Endothelial cell of umbilical vein (primary cell): ENCODE results near the gene JADE3. TPM values are rescaled to one million over a fixed set of nuclear protein-coding genes. Genes with fewer than 3 reads are reported as not detected.

ENCODE experiments used
- BruUV-seq: library from RNA; stranded (reverse); fragments of 400-500 nt; replicated peaks from 2 replicates; lab custom pipeline; 2021; lab: Mats Ljungman, UMichigan
- CTCF ChIA-PET: fragments of 300-600, 350-600 bp; sonication (Branson Sonifier 250); formaldehyde crosslinking; loops from one replicate; lab custom pipeline; 2021; ENCODE audit warnings: antibody characterized with exemption, inconsistent platforms; lab: Charles Lee
- POLR2A ChIA-PET: fragments of 300-600, 350-600 bp; sonication (Branson Sonifier 250); formaldehyde crosslinking; loops from one replicate; lab custom pipeline; 2021; ENCODE audit warnings: antibody characterized with exemption, inconsistent platforms; lab: Charles Lee
- DNase-seq: peaks from one replicate; pipeline ENCODE4 v3.0.0-alpha.2; 2011; ENCODE audit warnings: low read depth, low spot score
- FAIRE-seq: peaks from 2 replicates; lab custom pipeline; 2011; peaks lifted over from hg19 to GRCh38; lab: Jason Lieb, UNC
- H2AFZ ChIP-seq: 2 replicates; pipeline ENCODE4 v1.6.0; 2012; ENCODE audit warnings: low read depth, low read length, control low read depth, inconsistent platforms
- H3K27ac ChIP-seq: 2 replicates; pipeline ENCODE4 v1.5.1; 2011; ENCODE audit warnings: low read depth, mild to moderate bottlenecking, control low read depth, low read length, moderate library complexity; ENCODE audit not compliant: insufficient read depth
- H3K27me3 ChIP-seq, 2 experiments: 2 replicates each; pipeline versions ENCODE4 v1.6.0 to v1.6.1; 2011; ENCODE audit warnings: low read length in 2 of 2, mixed read lengths in 1 of 2; ENCODE audit not compliant: control insufficient read depth in 2 of 2, insufficient read depth in 2 of 2
- H3K36me3 ChIP-seq, 2 experiments: 2 replicates in 1 of 2; 3 replicates in 1 of 2; pipeline ENCODE4 v1.5.1; 2011; ENCODE audit warnings: low read length in 2 of 2, mild to moderate bottlenecking in 1 of 2, moderate library complexity in 1 of 2; ENCODE audit not compliant: control insufficient read depth in 2 of 2, insufficient read depth in 2 of 2; ENCODE audit errors: extremely low read depth in 1 of 2
- H3K4me1 ChIP-seq: 3 replicates; pipeline ENCODE4 v1.5.1; 2011; ENCODE audit warnings: mild to moderate bottlenecking, low read length; ENCODE audit not compliant: control insufficient read depth, insufficient read depth; ENCODE audit errors: extremely low read depth
- H3K4me2 ChIP-seq: 2 replicates; pipeline ENCODE4 v1.6.1; 2011; ENCODE audit warnings: low read length, control low read depth, mixed read lengths; ENCODE audit not compliant: insufficient read depth
- H3K4me3 ChIP-seq, 3 experiments: fragments of 200-600 bp in 1 of 3; sonication (generic), shearing (Covaris generic) in 1 of 3; replicated peaks in 1 of 3; 2 replicates each; pipeline ENCODE4 v1.5.1; 2011 to 2016; ENCODE audit warnings: control low read depth in 3 of 3, low read length in 3 of 3, mild to moderate bottlenecking in 2 of 3, inconsistent platforms in 1 of 3, low read depth in 1 of 3, moderate library complexity in 1 of 3; ENCODE audit not compliant: insufficient read depth in 1 of 3
- H3K79me2 ChIP-seq: 2 replicates; pipeline ENCODE4 v1.6.0; 2012; ENCODE audit warnings: low read length, inconsistent platforms; ENCODE audit not compliant: control insufficient read depth, insufficient read depth
- H3K9ac ChIP-seq: replicated peaks from 2 replicates; pipeline ENCODE3; 2011; ENCODE audit warnings: low read length, control low read depth; ENCODE audit not compliant: insufficient read depth; ENCODE audit errors: extremely low read depth
- H3K9me1 ChIP-seq: replicated peaks from 3 replicates; pipeline ENCODE4 v1.6.0; 2011; ENCODE audit warnings: mild to moderate bottlenecking, low read length; ENCODE audit not compliant: control insufficient read depth, insufficient read depth; ENCODE audit errors: extremely low read depth
- H3K9me3 ChIP-seq: replicated peaks from 2 replicates; pipeline ENCODE4 v1.5.1; 2012; ENCODE audit warnings: low read length, inconsistent platforms; ENCODE audit not compliant: control insufficient read depth, insufficient read depth
- H4K20me1 ChIP-seq: replicated peaks from 2 replicates; pipeline ENCODE3; 2011; ENCODE audit warnings: mild to moderate bottlenecking, low read length; ENCODE audit not compliant: control insufficient read depth, insufficient read depth; ENCODE audit errors: extremely low read depth
- EZH2 ChIP-seq: IDR thresholded peaks from 2 replicates; pipeline ENCODE4 v1.6.1; 2012; ENCODE audit warnings: borderline replicate concordance, low read depth, mild to moderate bottlenecking, moderate library complexity, low read length, inconsistent platforms; ENCODE audit not compliant: severe bottlenecking
- FOS ChIP-seq: IDR thresholded peaks from 2 replicates; pipeline ENCODE4 v1.6.1; 2011; ENCODE audit warnings: mild to moderate bottlenecking, low read length, moderate library complexity, borderline replicate concordance; ENCODE audit not compliant: insufficient read depth
- GATA2 ChIP-seq: IDR thresholded peaks from 2 replicates; pipeline ENCODE4 v1.7.0; 2011; ENCODE audit warnings: low read depth, mild to moderate bottlenecking, moderate library complexity, mixed read lengths, low read length; ENCODE audit not compliant: insufficient read length, insufficient read depth
- JUN ChIP-seq: IDR thresholded peaks from 2 replicates; pipeline ENCODE4 v1.6.1; 2011; ENCODE audit warnings: borderline replicate concordance, low read depth; ENCODE audit not compliant: insufficient read length, insufficient read depth
- MYC ChIP-seq: IDR thresholded peaks from one replicate; pipeline ENCODE4 v1.6.1; 2011; ENCODE audit warnings: mild to moderate bottlenecking, low read depth, low read length
- POLR2A ChIP-seq: IDR thresholded peaks from 2 replicates; pipeline ENCODE4 v1.6.1; 2012; ENCODE audit warnings: low read depth, mild to moderate bottlenecking, control low read depth, low read length
- POLR2AphosphoS5 ChIP-seq: IDR thresholded peaks from 2 replicates; pipeline ENCODE4 v1.6.1; 2012; ENCODE audit warnings: low read depth, mild to moderate bottlenecking, control low read depth, low read length, moderate library complexity; ENCODE audit not compliant: insufficient read depth
- dilution Hi-C: fragments of 300-500 bp; cut with MboI; formaldehyde crosslinking; loops from one replicate; pipeline ENCODE4 v1.15.0; 2019; ENCODE audit warnings: low sequenced_read_pairs; ENCODE audit not compliant: extremely low pct_ligation_motif_present
- intact Hi-C: fragments of 100-400 bp; cut with micrococcal nuclease; formaldehyde crosslinking; loops from one replicate; pipeline ENCODE4 v1.10.0; 2022
- polyA plus RNA-seq, 4 experiments: library from polyadenylated mRNA; depleted of rRNA in 3 of 4; stranded (reverse) in 3 of 4; unstranded in 1 of 4; fragments of >200 nt; gene quantifications; 2 replicates each; pipeline versions ENCODE4 v1.2.1 to v1.2.3, GENCODE V29; 2011 to 2012; ENCODE audit warnings: missing spikeins in 1 of 4
- total RNA-seq: library from RNA; stranded (reverse); gene quantifications from 2 replicates; pipeline ENCODE4 v1.2.3, GENCODE V29; 2021
- TF ChIP-seq, protein P1 (sequence below): IDR thresholded peaks from 2 replicates; pipeline ENCODE4 v1.6.1; 2011; ENCODE audit not compliant: insufficient read depth, insufficient read length
- TF ChIP-seq, protein P2 (sequence below), 2 donors: IDR thresholded peaks; 1 replicate in 1 of 2; 2 replicates in 1 of 2; pipeline ENCODE4 v1.5.1; 2011; ENCODE audit warnings: low read length in 2 of 2, mild to moderate bottlenecking in 2 of 2, moderate library complexity in 2 of 2, control low read depth in 1 of 2, inconsistent platforms in 1 of 2, low read depth in 1 of 2; ENCODE audit not compliant: insufficient read depth in 1 of 2; ENCODE audit errors: extremely low read depth in 1 of 2

Gene JADE3
- total and polyA plus RNA-seq, 2 donors (not counting 3 experiments of a cell fraction or from before 2014, with no cell fraction given): 4.9 to 18.4 TPM

DNA sequence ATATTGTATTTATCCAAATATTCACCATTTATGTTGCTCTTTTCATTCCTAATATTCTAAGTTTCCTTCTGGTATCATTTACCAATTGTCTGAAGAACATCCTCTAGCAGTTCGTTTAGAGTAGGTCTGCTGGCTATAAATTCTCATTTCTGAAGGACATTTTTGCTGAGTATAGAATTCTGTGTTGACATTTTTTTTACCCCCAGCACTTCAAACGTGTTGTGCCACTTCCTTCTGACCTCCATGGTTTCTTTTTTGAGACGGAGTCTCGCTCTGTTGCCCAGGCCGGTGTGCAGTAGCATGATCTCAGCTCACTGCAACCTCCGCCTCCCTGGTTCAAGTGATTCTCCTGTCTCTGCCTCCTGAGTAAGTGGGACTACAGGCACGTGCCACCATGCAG is 26.4 kb downstream of the JADE3 start:
- Histone ChIP-seq H3K4me2 (no peak overlapping the region), H4K20me1 (no peaks in the 10 kb centered on the region), H3K27ac (no peak overlapping the region), H3K79me2 (peaks cover 1% of the 10 kb centered on the region), H3K9me3 (no peaks in the 10 kb centered on the region), H3K4me3 (no peak overlapping the region), H3K9me1 (no peaks in the 10 kb centered on the region), H2AFZ (no peak overlapping the region), H3K9ac (no peak overlapping the region), H3K36me3 (no peaks in the 10 kb centered on the region), H3K27me3 (no peaks in the 10 kb centered on the region), H3K4me1 (no peaks in the 10 kb centered on the region)
- TF ChIP-seq POLR2A (no peak), JUN (no peak), FOS (no peak), GATA2 (no peak), MYC (no peak), POLR2AphosphoS5 (no peak), EZH2 (no peak)
- TF ChIP-seq, protein P1, sequence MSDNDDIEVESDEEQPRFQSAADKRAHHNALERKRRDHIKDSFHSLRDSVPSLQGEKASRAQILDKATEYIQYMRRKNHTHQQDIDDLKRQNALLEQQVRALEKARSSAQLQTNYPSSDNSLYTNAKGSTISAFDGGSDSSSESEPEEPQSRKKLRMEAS: no peak
- TF ChIP-seq, protein P2, sequence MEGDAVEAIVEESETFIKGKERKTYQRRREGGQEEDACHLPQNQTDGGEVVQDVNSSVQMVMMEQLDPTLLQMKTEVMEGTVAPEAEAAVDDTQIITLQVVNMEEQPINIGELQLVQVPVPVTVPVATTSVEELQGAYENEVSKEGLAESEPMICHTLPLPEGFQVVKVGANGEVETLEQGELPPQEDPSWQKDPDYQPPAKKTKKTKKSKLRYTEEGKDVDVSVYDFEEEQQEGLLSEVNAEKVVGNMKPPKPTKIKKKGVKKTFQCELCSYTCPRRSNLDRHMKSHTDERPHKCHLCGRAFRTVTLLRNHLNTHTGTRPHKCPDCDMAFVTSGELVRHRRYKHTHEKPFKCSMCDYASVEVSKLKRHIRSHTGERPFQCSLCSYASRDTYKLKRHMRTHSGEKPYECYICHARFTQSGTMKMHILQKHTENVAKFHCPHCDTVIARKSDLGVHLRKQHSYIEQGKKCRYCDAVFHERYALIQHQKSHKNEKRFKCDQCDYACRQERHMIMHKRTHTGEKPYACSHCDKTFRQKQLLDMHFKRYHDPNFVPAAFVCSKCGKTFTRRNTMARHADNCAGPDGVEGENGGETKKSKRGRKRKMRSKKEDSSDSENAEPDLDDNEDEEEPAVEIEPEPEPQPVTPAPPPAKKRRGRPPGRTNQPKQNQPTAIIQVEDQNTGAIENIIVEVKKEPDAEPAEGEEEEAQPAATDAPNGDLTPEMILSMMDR (IDR thresholded peaks at IDR 0.05; ENCODE audit: extremely low read depth in 1 of 2, insufficient read depth in 1 of 2, low read depth in 1 of 2, low read length in 2 of 2): no peak
- no TSS peak for BruUV-seq
- DNase-seq: no peak
- dilution Hi-C loops (no loop called here), intact Hi-C loops (no loop called here)
- FAIRE-seq: no peak
- ChIA-PET CTCF (no interaction called here), POLR2A (interaction anchor here (0.6 kb wide), 1 partner anchor 14 kb away, joined by 3 read pairs; no protein-coding TSS in a partner anchor)
